Heart right ventricle (tissue), 16 donors: ENCODE results near the gene EIF4E3. TPM values are rescaled to one million over a fixed set of nuclear protein-coding genes. Genes with fewer than 3 reads are reported as not detected.
A peak's percentile ranks its signal among the peaks of the same experiment; 100 is the strongest.

Source experiments
- ATAC-seq, 8 donors: fragments of 200-7000 bp; cut with Tn5 transposase; one replicate each; pipeline ENCODE4 v1.9.1; 2020; ENCODE audit warnings: mild to moderate bottlenecking in 8 of 8, moderate library complexity in 8 of 8, moderate number of reproducible peaks in 1 of 8
- DNase-seq, 2 donors: peaks; one replicate each; pipeline ENCODE4 v3.0.0-alpha.2; 2020
- H3K27ac ChIP-seq, 10 donors: fragments of 200-600 bp; sonication (generic) in 2 of 10; one replicate each; pipeline versions ENCODE4 v1.5.0 to v1.8.0; 2020 to 2022; ENCODE audit warnings: mild to moderate bottlenecking in 3 of 10
- H3K27me3 ChIP-seq, 7 donors: fragments of 200-600 bp; one replicate each; pipeline ENCODE4 v1.8.0; 2021 to 2022; ENCODE audit warnings: mild to moderate bottlenecking in 2 of 7
- H3K36me3 ChIP-seq, 9 donors: fragments of 200-600 bp; sonication (generic) in 1 of 9; one replicate each; pipeline versions ENCODE4 v1.5.0 to v1.8.0; 2020 to 2022; ENCODE audit warnings: mild to moderate bottlenecking in 2 of 9
- H3K4me1 ChIP-seq, 9 donors: fragments of 200-600 bp; sonication (generic) in 1 of 9; one replicate each; pipeline versions ENCODE4 v1.5.0 to v1.8.0; 2020 to 2022; ENCODE audit warnings: mild to moderate bottlenecking in 4 of 9
- H3K4me3 ChIP-seq, 10 donors: fragments of 200-600 bp; sonication (generic) in 2 of 10; one replicate each; pipeline versions ENCODE4 v1.5.0 to v1.8.0; 2020 to 2022; ENCODE audit warnings: mild to moderate bottlenecking in 7 of 10, moderate library complexity in 2 of 10
- H3K9me3 ChIP-seq, 11 donors: fragments of 200-600 bp in 10 of 11; sonication (generic) in 2 of 11; one replicate each; pipeline versions ENCODE4 v1.5.0 to v1.8.0; 2013 to 2022; ENCODE audit warnings: mild to moderate bottlenecking in 2 of 11, control low read depth in 1 of 11, moderate library complexity in 1 of 11
- WGBS, 2 donors: extraction: QIAGEN DNeasy Blood & Tissue Kit; methylation state at CpG; one replicate each; pipeline ENCODE4 v1.1.7; 2013; ENCODE audit warnings: inconsistent platforms in 1 of 2; 5-methylcytosine and 5-hydroxymethylcytosine counted together
- intact Hi-C, 10 donors: fragments of 100-400 bp; cut with DNase I; formaldehyde crosslinking; loops; one replicate each; pipeline versions ENCODE4 v1.11.1 to v1.14.2; 2022
- polyA plus RNA-seq, 2 donors: library from polyadenylated mRNA; stranded (reverse); fragments of 200-250 nt; gene quantifications; one replicate each; pipeline ENCODE4 v1.2.3, GENCODE V29; 2013
- total RNA-seq, 10 donors: library from RNA; stranded (reverse); fragmentation: NEBNext Ultra II Directional in 3 of 10; extraction: Animal tissue kit (Norgen Biotek cat#: 25700) in 3 of 10; gene quantifications; one replicate each; pipeline versions ENCODE4 v1.2.1 to v1.2.4, GENCODE V29; 2021 to 2023
- TF ChIP-seq, protein P1 (sequence below), 9 donors: fragments of 200-600 bp; sonication (generic) in 2 of 9; IDR thresholded peaks; one replicate each; pipeline versions ENCODE4 v1.5.0 to v1.8.0; 2021 to 2022; ENCODE audit warnings: antibody characterized with exemption in 9 of 9, mild to moderate bottlenecking in 5 of 9, moderate library complexity in 1 of 9
- donor health status: Arrhythmogenic right ventricular cardiomyopathy.
- donor health status: ischemic (EF 13 %, LVEDD 7.1; RV severe dilation, severe dysfunction).
- donor health status: healthy with polysubstance abuse.
- donor health status: DM: no; HTN: yes; CAD: no.
- donor health status: DM: no; HTN: no; CAD: no.
- donor health status: ischemic (EF 25% LVEDD 6.9; RV normal size, moderate dysfunction).
- donor health status: ischemic (EF 25% LVEDD 5.7; RV mildly dilated, moderate dysfunction).
- donor health status: healthy.
- donor health status: DM: yes; HTN: yes; CAD: no.
- donor health status: Ischemic cardiomyopathy.
- donor health status: ischemic (EF 35%, LVEDD 5.7; RV mildly dilated, moderate dysfunction).
- donor health status: nonischemic (EF 11% LVEDD 7.7; RV severe dilation, severe dysfunction).
- donor health status: DM: yes; HTN: yes; CAD: no.
- donor health status: PGD.
- donor health status: ischemic (EF 29% LVEDD 5.4; RV normal size, mild dysfunction).
- donor health status: nonischemic (EF 23%, LVEDD 6.1; RV moderate dilation, normal function).

The EIF4E3 gene
- total and polyA plus RNA-seq, 12 donors: 12.9 to 58.1 (median 52.5) TPM

DNA sequence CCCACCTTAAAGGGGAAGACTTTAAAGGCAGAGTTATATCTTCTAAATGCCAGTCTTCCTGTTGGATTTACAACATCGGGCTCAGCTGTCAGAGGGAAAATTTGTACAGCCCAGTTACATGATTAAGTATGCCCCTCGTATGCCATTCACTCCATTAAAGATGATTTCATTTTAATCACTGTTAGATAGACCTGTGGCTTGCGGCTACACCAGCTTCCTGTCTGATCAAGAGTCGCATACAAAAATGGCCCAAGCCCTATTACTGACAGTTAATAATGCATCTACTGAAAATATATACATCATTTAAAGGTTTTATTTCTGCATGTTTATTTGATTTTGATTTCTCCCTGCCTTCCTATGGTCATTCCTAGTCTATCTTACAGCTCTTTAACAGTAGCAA lies 7.1 kb downstream of the EIF4E3 start:
- intact Hi-C loops: loop anchor here in 4 of 10 donors (10.0 kb wide), 2 partner anchors 1107 to 1367 kb away; no protein-coding TSS in a partner anchor
- ATAC-seq: no peak
- H3K27ac ChIP-seq: no peak overlapping the region
- DNase-seq: no peak
- no peak overlapping the region for H3K4me3 ChIP-seq
- TF ChIP-seq, protein P1, sequence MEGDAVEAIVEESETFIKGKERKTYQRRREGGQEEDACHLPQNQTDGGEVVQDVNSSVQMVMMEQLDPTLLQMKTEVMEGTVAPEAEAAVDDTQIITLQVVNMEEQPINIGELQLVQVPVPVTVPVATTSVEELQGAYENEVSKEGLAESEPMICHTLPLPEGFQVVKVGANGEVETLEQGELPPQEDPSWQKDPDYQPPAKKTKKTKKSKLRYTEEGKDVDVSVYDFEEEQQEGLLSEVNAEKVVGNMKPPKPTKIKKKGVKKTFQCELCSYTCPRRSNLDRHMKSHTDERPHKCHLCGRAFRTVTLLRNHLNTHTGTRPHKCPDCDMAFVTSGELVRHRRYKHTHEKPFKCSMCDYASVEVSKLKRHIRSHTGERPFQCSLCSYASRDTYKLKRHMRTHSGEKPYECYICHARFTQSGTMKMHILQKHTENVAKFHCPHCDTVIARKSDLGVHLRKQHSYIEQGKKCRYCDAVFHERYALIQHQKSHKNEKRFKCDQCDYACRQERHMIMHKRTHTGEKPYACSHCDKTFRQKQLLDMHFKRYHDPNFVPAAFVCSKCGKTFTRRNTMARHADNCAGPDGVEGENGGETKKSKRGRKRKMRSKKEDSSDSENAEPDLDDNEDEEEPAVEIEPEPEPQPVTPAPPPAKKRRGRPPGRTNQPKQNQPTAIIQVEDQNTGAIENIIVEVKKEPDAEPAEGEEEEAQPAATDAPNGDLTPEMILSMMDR (IDR thresholded peaks at IDR 0.05): no peak
- H3K36me3 ChIP-seq: no peaks in the 10 kb centered on the region
- H3K9me3 ChIP-seq: no peaks in the 10 kb centered on the region
- peaks cover 0 to 51% (median 4%) of the 10 kb centered on the region in 9 donors for H3K4me1 ChIP-seq
- WGBS, 2 donors: 87 to 88% methylated on average over 4 of the region's 4 CpGs
- H3K27me3 ChIP-seq: no peaks in the 10 kb centered on the region

DNA sequence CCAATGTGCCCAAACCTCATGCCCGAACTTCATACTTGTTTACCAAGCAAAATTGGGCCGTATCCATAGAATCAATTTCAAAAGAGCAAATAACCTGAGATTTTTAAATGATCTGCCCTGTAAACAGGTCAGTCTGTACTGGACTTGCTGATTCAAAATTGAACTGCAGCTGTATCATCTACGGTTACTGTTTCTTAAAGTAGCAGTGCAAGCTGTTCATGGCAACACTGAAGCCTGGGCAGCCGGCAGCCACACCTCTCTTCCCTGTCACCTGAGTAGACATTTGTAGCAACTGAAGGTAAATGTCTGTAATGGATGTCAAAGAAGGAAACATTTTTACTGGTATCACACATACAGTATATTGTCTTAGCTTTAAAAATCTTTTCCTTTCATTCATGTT lies 10.6 kb downstream of the EIF4E3 start:
- Histone ChIP-seq H3K36me3 (peaks cover 0 to 9% (median 0%) of the 10 kb centered on the region in 9 donors), H3K4me1 (peaks cover 0 to 39% (median 4%) of the 10 kb centered on the region in 9 donors), H3K4me3 (no peak overlapping the region), H3K9me3 (no peaks in the 10 kb centered on the region), H3K27ac (no peak overlapping the region), H3K27me3 (no peaks in the 10 kb centered on the region)
- ATAC-seq: no peak
- no peak for DNase-seq
- intact Hi-C loops: loop anchor here in 6 of 10 donors (5.0 to 10.0 kb wide), 4 partner anchors 548 to 1370 kb away; no protein-coding TSS in a partner anchor
- 92 to 95% methylated on average over 4 of the region's 4 CpGs for whole genome bisulfite sequencing, 2 donors
- TF ChIP-seq, protein P1 (IDR thresholded peaks at IDR 0.05): no peak

DNA sequence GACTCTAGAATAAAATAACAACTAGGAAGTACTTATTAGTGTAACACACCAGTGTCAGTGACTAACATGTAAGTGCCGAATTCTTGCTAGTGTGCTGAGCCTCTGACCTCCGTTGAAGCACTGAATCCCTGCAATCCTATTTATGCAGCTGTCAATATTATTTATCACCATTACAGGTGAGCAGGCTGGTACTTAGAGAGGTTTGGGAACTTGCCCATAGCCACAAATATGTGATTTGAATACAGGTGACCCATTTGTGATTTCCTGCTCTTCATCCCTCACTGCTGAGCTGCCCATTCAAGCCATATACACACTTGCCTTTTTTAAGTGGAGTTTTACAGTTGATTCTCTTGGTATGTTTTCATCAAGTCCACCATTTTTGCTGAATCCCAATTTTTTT lies 12.2 kb downstream of the EIF4E3 start:
- WGBS, 2 donors: 91 to 92% methylated on average over 2 of the region's 2 CpGs
- TF ChIP-seq, protein P1 (IDR thresholded peaks at IDR 0.05): no peak
- ATAC-seq (no peak), DNase-seq (no peak)
- H3K9me3 ChIP-seq: no peaks in the 10 kb centered on the region
- H3K27ac ChIP-seq: no peak overlapping the region
- H3K4me3 ChIP-seq: no peak overlapping the region
- H3K27me3 ChIP-seq: no peaks in the 10 kb centered on the region
- peaks cover 0 to 45% (median 4%) of the 10 kb centered on the region in 9 donors for H3K4me1 ChIP-seq
- peaks cover 0 to 18% (median 0%) of the 10 kb centered on the region in 9 donors for H3K36me3 ChIP-seq
- intact Hi-C loops: loop anchor here in 6 of 10 donors (5.0 to 10.0 kb wide), 4 partner anchors 549 to 1372 kb away; no protein-coding TSS in a partner anchor

DNA sequence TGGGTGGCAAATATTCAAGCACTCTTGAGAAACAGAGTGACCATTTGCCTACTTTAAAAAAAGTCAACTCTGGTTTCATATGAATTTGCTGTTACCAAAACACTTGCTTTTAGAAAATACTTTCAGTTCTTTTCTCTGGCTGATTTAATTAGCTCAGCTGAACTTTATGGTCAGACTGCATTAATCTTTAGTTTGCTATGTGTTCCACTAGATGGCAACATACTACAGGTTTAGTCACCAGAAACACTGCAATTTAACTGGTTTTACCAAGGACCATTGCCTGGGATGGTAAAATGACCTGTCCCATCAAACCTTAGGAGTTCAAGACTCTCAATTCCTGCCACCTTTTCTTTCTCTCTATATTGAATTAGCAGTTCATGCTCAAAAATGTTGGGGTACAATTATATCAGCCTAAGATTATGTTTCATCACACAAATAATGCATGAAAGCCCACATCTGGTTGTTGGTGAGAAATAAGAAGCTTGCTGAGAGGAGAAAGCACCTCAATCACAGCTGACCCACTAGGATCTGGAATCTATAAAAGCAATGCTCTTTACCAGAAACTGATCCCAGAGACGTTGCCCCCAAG lies 14.2 kb downstream of the EIF4E3 start:
- no peaks in the 10 kb centered on the region for H3K27me3 ChIP-seq
- H3K9me3 ChIP-seq: no peaks in the 10 kb centered on the region
- H3K4me1 ChIP-seq: peaks cover 0 to 42% (median 4%) of the 10 kb centered on the region in 9 donors
- no peak overlapping the region for H3K4me3 ChIP-seq
- H3K27ac ChIP-seq: no peak overlapping the region
- ATAC-seq (peak in 6 of 8 donors; percentile 43 to 70 (median 60)), DNase-seq (no peak)
- intact Hi-C loops: loop anchor here in 6 of 10 donors (5.0 to 10.0 kb wide), 4 partner anchors 551 to 1374 kb away; no protein-coding TSS in a partner anchor
- TF ChIP-seq, protein P1 (IDR thresholded peaks at IDR 0.05): peak; percentile 30 to 74 (median 64)
- 23 to 38% methylated on average over 1 of the region's 1 CpG for WGBS, 2 donors
- peaks cover 0 to 36% (median 0%) of the 10 kb centered on the region in 9 donors for H3K36me3 ChIP-seq
